Measurements from ENCODE around the gene RFTN1. TPM values are rescaled to one million over a fixed set of nuclear protein-coding genes. Genes with fewer than 3 reads are reported as not detected.

Gene RFTN1
- total and polyA plus RNA-seq, 2 donors (not counting 1 experiment from before 2014, with no cell fraction given) = 32.4 to 156 TPM

- H3K9ac ChIP-seq (ENCODE audit: low read length) = peak overlapping the region; percentile 1
- H4K20me1 ChIP-seq (ENCODE audit: control insufficient read depth, insufficient read depth, low read length, poor library complexity, severe bottlenecking) = no peaks in the 10 kb centered on the region
- H3K4me2 ChIP-seq (replicated peaks; ENCODE audit: low read depth, low read length, poor library complexity, severe bottlenecking) = peak overlapping the region; percentile 52
- Mint-ChIP-seq H3K27me3 (no peaks in the 10 kb centered on the region), H3K9me3 (ENCODE audit: insufficient read depth) (no peaks in the 10 kb centered on the region), H3K4me3 (peak overlapping the region; percentile 24), H3K4me1 (peaks cover 48% of the 10 kb centered on the region), H3K27ac (peak overlapping the region; percentile 51)
- no peaks in the 10 kb centered on the region for H3K27me3 ChIP-seq (replicated peaks in 1 of 4; ENCODE audit: control extremely low read depth in 1 of 4, control insufficient read depth in 3 of 4, insufficient read depth in 4 of 4, low read length in 3 of 4)
- H3K9me3 ChIP-seq (ENCODE audit: control extremely low read depth in 1 of 3, control insufficient read depth in 2 of 3, insufficient read depth in 1 of 3, low read length in 2 of 3) = no peaks in the 10 kb centered on the region
- no peak for TF ChIP-seq CTCF (IDR thresholded peaks at IDR 0.05)
- no peaks in the 10 kb centered on the region for H3K79me2 ChIP-seq (ENCODE audit: control insufficient read depth, insufficient read depth, low read length)
- DNase-seq (no peak), ATAC-seq (ENCODE audit: low read depth) (no peak)
- CTCF ChIA-PET = interaction anchor here (1.0 to 2.7 kb wide), 6 partner anchors 10 to 248 kb away, joined by 3 to 20 read pairs (median 4); no protein-coding TSS in a partner anchor
- POLR2A ChIA-PET = interaction anchor here (1.0 kb wide), 1 partner anchor 211 kb away, joined by 6 read pairs; no protein-coding TSS in a partner anchor
- H3K4me3 ChIP-seq (ENCODE audit: control extremely low read depth in 1 of 5, extremely low read depth in 1 of 5, insufficient read depth in 1 of 5, low read depth in 2 of 5, low read length in 4 of 5) = no peak overlapping the region
- intact Hi-C loops (cut with micrococcal nuclease) = no loop called here
- no peak overlapping the region for H2AFZ ChIP-seq (ENCODE audit: insufficient read depth, low read depth, low read length, poor library complexity, severe bottlenecking)
- peak overlapping the region; percentile 14 to 22 for H3K27ac ChIP-seq (ENCODE audit: low read length in 2 of 2)
- no CpG with 5 or more reads among the region's 6 CpGs for WGBS (ENCODE audit: insufficient coverage)
- H3K36me3 ChIP-seq (replicated peaks in 1 of 2; ENCODE audit: control extremely low read depth in 1 of 2, control insufficient read depth in 1 of 2, extremely low read depth in 1 of 2, insufficient read depth in 2 of 2, low read length in 1 of 2) = peaks cover 0 to 3% of the 10 kb centered on the region in 2 experiments
- H3K4me1 ChIP-seq (ENCODE audit: control insufficient read depth in 2 of 2, insufficient read depth in 2 of 2, low read length in 2 of 2) = peaks cover 32 to 35% of the 10 kb centered on the region in 2 donors
Measured at GRCh38 chr3:16301507-16301906, 212.0 kb downstream of the RFTN1 start.

GRCh38 chr3:16300881-16301359, 212.6 kb downstream of the RFTN1 start:
- ChIA-PET POLR2A (interaction anchor here (1.0 kb wide), 1 partner anchor 212 kb away, joined by 6 read pairs; no protein-coding TSS in a partner anchor), CTCF (interaction anchor here (1.0 to 2.7 kb wide), 7 partner anchors 10 to 250 kb away, joined by 3 to 20 read pairs (median 3); no protein-coding TSS in a partner anchor)
- Histone ChIP-seq H3K4me3 (ENCODE audit: control extremely low read depth in 1 of 5, extremely low read depth in 1 of 5, insufficient read depth in 1 of 5, low read depth in 2 of 5, low read length in 4 of 5) (peak overlapping the region in 1 of 5 experiments; percentile 13), H3K36me3 (replicated peaks in 1 of 2; ENCODE audit: control extremely low read depth in 1 of 2, control insufficient read depth in 1 of 2, extremely low read depth in 1 of 2, insufficient read depth in 2 of 2, low read length in 1 of 2) (peaks cover 0 to 3% of the 10 kb centered on the region in 2 experiments), H3K27ac (ENCODE audit: low read length in 2 of 2) (peak overlapping the region; percentile 14 to 22), H3K9ac (ENCODE audit: low read length) (peak overlapping the region; percentile 1), H2AFZ (ENCODE audit: insufficient read depth, low read depth, low read length, poor library complexity, severe bottlenecking) (no peak overlapping the region), H3K9me3 (ENCODE audit: control extremely low read depth in 1 of 3, control insufficient read depth in 2 of 3, insufficient read depth in 1 of 3, low read length in 2 of 3) (no peaks in the 10 kb centered on the region), H3K4me1 (ENCODE audit: control insufficient read depth in 2 of 2, insufficient read depth in 2 of 2, low read length in 2 of 2) (peaks cover 32 to 36% of the 10 kb centered on the region in 2 donors), H3K27me3 (replicated peaks in 1 of 4; ENCODE audit: control extremely low read depth in 1 of 4, control insufficient read depth in 3 of 4, insufficient read depth in 4 of 4, low read length in 3 of 4) (no peaks in the 10 kb centered on the region), H3K79me2 (ENCODE audit: control insufficient read depth, insufficient read depth, low read length) (no peaks in the 10 kb centered on the region), H4K20me1 (ENCODE audit: control insufficient read depth, insufficient read depth, low read length, poor library complexity, severe bottlenecking) (no peaks in the 10 kb centered on the region), H3K4me2 (replicated peaks; ENCODE audit: low read depth, low read length, poor library complexity, severe bottlenecking) (peak overlapping the region; percentile 52)
- TF ChIP-seq CTCF (IDR thresholded peaks at IDR 0.05) (no peak), EZH2 (IDR thresholded peaks at IDR 0.05; ENCODE audit: borderline replicate concordance, insufficient read depth, low read depth, low read length, poor library complexity, severe bottlenecking) (no peak)
- intact Hi-C loops (cut with micrococcal nuclease) = no loop called here
- DNase-seq = peak; percentile 49
- no peaks in the 10 kb centered on the region for H3K27me3 Mint-ChIP-seq
- H3K4me3 Mint-ChIP-seq = peak overlapping the region; percentile 77
- peaks cover 49% of the 10 kb centered on the region for H3K4me1 Mint-ChIP-seq
- WGBS (ENCODE audit: insufficient coverage) = no CpG with 5 or more reads among the region's 2 CpGs
- peak; percentile 68 for ATAC-seq (ENCODE audit: low read depth)
- peak overlapping the region; percentile 80 for H3K27ac Mint-ChIP-seq
- H3K9me3 Mint-ChIP-seq (ENCODE audit: insufficient read depth) = no peaks in the 10 kb centered on the region
